ENCODE measurements around the gene NAP1L4.

The NAP1L4 gene

GRCh38 chr11:2951231-2952110 is 40.7 kb downstream of the NAP1L4 start:
- H3K4me3 ChIP-seq (ENCODE audit: low read depth, low read length): no peak overlapping the region

GRCh38 chr11:2950825-2951224 is 41.3 kb downstream of the NAP1L4 start:
- no peak for TF ChIP-seq CTCF (IDR thresholded peaks at IDR 0.05; ENCODE audit: borderline replicate concordance, insufficient read depth, low read depth, low read length)
- no peak overlapping the region for H3K4me3 ChIP-seq (ENCODE audit: low read depth, low read length)

More at GRCh38 chr11:2951231-2952110, 40.7 kb downstream of the NAP1L4 start:
- TF ChIP-seq CTCF (IDR thresholded peaks at IDR 0.05; ENCODE audit: borderline replicate concordance, insufficient read depth, low read depth, low read length): no peak

- H3K4me3 ChIP-seq (ENCODE audit: low read depth, low read length): no peak overlapping the region
These were observed 42.2 kb downstream of the NAP1L4 start for GRCh38 chr11:2949920-2950319.

GRCh38 chr11:2947744-2948143 is 44.4 kb downstream of the NAP1L4 start:
- no peak for TF ChIP-seq CTCF (IDR thresholded peaks at IDR 0.05; ENCODE audit: borderline replicate concordance, insufficient read depth, low read depth, low read length)
- no peak overlapping the region for H3K4me3 ChIP-seq (ENCODE audit: low read depth, low read length)

More at GRCh38 chr11:2949920-2950319, 42.2 kb downstream of the NAP1L4 start:
- no peak for TF ChIP-seq CTCF (IDR thresholded peaks at IDR 0.05; ENCODE audit: borderline replicate concordance, insufficient read depth, low read depth, low read length)

GRCh38 chr11:2945757-2946287 is 46.3 kb downstream of the NAP1L4 start:
- TF ChIP-seq CTCF (IDR thresholded peaks at IDR 0.05; ENCODE audit: borderline replicate concordance, insufficient read depth, low read depth, low read length): no peak
- H3K4me3 ChIP-seq (ENCODE audit: low read depth, low read length): no peak overlapping the region

- no peak overlapping the region for H3K4me3 ChIP-seq (ENCODE audit: low read depth, low read length)
- no peak for TF ChIP-seq CTCF (IDR thresholded peaks at IDR 0.05; ENCODE audit: borderline replicate concordance, insufficient read depth, low read depth, low read length)
These were observed 46.9 kb downstream of the NAP1L4 start for GRCh38 chr11:2945031-2945756.
